Measurements from ENCODE around the gene FBXL5.
A peak's percentile ranks its signal among the peaks of the same experiment; 100 is the strongest.

FBXL5 gene

GRCh38 chr4:15675356-15675755 lies 20.2 kb upstream of the FBXL5 start:
- DNase-seq, result no peak

GRCh38 chr4:15674926-15675325 lies 19.8 kb upstream of the FBXL5 start:
- DNase-seq, result no peak

GRCh38 chr4:15674046-15674445 lies 18.9 kb upstream of the FBXL5 start:
- DNase-seq, result no peak

- no peak for DNase-seq
These were observed 18.2 kb upstream of the FBXL5 start for GRCh38 chr4:15673337-15673736.

- no peak for DNase-seq
These were observed 16.9 kb upstream of the FBXL5 start for GRCh38 chr4:15672101-15672500.

GRCh38 chr4:15670576-15670975 lies 15.4 kb upstream of the FBXL5 start:
- DNase-seq, result no peak

GRCh38 chr4:15668566-15669435 lies 13.6 kb upstream of the FBXL5 start:
- DNase-seq, result no peak

- no peak for DNase-seq
These were observed 11.8 kb upstream of the FBXL5 start for GRCh38 chr4:15667006-15667405.

- DNase-seq, result no peak
These were observed 10.7 kb upstream of the FBXL5 start for GRCh38 chr4:15665753-15666365.

GRCh38 chr4:15659768-15660570 lies 4.8 kb upstream of the FBXL5 start:
- DNase-seq, result no peak

GRCh38 chr4:15658781-15659180 lies 3.6 kb upstream of the FBXL5 start:
- no peak for DNase-seq

- DNase-seq, result no peak
These were observed 3.1 kb upstream of the FBXL5 start for GRCh38 chr4:15658136-15658770.

- no peak for DNase-seq
These were observed 2.2 kb upstream of the FBXL5 start for GRCh38 chr4:15657366-15657765.

GRCh38 chr4:15656038-15656470 lies 897 bp upstream of the FBXL5 start:
- peak; percentile 49 for DNase-seq

- DNase-seq, result peak; percentile 51
These were observed 449 bp downstream of the FBXL5 start for GRCh38 chr4:15654593-15655222.

- DNase-seq, result peak; percentile 6
These were observed 1.1 kb downstream of the FBXL5 start for GRCh38 chr4:15653864-15654592.

GRCh38 chr4:15653420-15653819 lies 1.7 kb downstream of the FBXL5 start:
- DNase-seq, result no peak

GRCh38 chr4:15652841-15653240 lies 2.3 kb downstream of the FBXL5 start:
- DNase-seq, result no peak

- no peak for DNase-seq
These were observed 3.0 kb downstream of the FBXL5 start for GRCh38 chr4:15652191-15652590.

- no peak for DNase-seq
These were observed 3.5 kb downstream of the FBXL5 start for GRCh38 chr4:15651676-15652075.

- DNase-seq, result peak; percentile 47
These were observed 5.1 kb downstream of the FBXL5 start for GRCh38 chr4:15649914-15650545.

Data from NCI-H345 (cell line).